Stimulated activated effector memory CD8-positive, alpha-beta T cell treated with anti-CD3 and anti-CD28 coated beads, Interleukin-12 subunit alpha, Interleukin-12 subunit beta, amount 100 ng/mL, for 72 hours (primary cell): ENCODE data around the gene SIGLEC11.

Experiments
- ATAC-seq: fragments of 150-1000 bp; cut with Tn5 transposase; 2 replicates; pipeline ENCODE4 v1.10.0; 2021
- DNase-seq, 2 donors: peaks; one replicate each; pipeline ENCODE4 v3.0.0; 2021 to 2022; ENCODE audit warnings: low spot score in 2 of 2
- H3K27ac Mint-ChIP-seq: one replicate; pipeline ENCODE4 v1.8.0; 2022; ENCODE audit warnings: mild to moderate bottlenecking, mixed read lengths
- H3K36me3 Mint-ChIP-seq: one replicate; pipeline ENCODE4 v1.8.0; 2022; ENCODE audit warnings: mild to moderate bottlenecking, mixed read lengths
- H3K4me1 Mint-ChIP-seq: one replicate; pipeline ENCODE4 v1.8.0; 2022; ENCODE audit warnings: mixed read lengths
- H3K4me3 Mint-ChIP-seq: one replicate; pipeline ENCODE4 v1.8.0; 2022; ENCODE audit warnings: mild to moderate bottlenecking, mixed read lengths
- H3K9me3 Mint-ChIP-seq: one replicate; pipeline ENCODE4 v1.8.0; 2022; ENCODE audit warnings: mixed read lengths

Gene SIGLEC11

DNA sequence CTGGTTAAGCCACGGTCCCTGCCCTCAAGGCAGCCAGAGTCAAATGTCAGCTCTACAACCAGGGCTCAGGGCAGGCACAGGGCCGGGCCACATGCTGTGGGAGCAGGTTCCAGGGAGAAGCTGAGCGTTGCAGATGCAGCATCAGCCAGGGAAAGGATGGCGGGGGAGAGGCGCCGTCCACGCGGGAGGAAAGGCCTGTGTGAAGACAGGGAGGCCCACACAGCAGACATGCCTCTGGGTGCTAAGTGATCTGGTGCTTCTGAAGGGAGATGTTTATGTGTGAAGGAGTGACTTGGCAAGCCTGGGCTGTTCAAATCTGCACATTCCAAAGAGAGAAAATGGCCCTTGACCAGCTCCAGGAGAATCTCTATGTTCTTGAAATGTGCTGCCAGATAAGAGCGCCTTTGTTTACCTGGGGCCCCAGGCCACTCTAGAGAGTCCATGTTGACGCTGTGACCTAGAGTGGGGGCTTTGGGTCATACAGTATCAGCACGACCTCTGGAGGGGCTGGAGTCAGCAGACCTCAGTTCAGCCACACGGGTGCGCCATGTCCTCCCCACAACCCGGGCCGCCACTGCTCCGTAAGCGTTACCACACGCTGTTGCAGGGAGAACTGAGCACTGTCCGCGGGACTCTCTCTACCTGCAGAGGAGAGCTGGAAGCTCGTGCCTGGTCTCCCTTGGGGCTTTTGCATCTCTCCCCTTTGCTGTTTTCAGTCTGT, 47.8 kb downstream of the SIGLEC11 start:
- DNase-seq (no peak), ATAC-seq (no peak)
- Mint-ChIP-seq H3K4me3 (peak overlapping the region; percentile 65), H3K4me1 (peaks cover 71% of the 10 kb centered on the region), H3K9me3 (no peaks in the 10 kb centered on the region), H3K27ac (peak overlapping the region; percentile 88), H3K36me3 (peaks cover 99% of the 10 kb centered on the region)

GRCh38 chr19:49911381-49912145, 49.4 kb downstream of the SIGLEC11 start:
- Mint-ChIP-seq H3K27ac (peak overlapping the region; percentile 88), H3K4me1 (peaks cover 78% of the 10 kb centered on the region), H3K9me3 (no peaks in the 10 kb centered on the region), H3K4me3 (peak overlapping the region; percentile 65), H3K36me3 (peaks cover 99% of the 10 kb centered on the region)
- DNase-seq (peak in 1 of 2 donors; percentile 66), ATAC-seq (peak; percentile 84)

GRCh38 chr19:49910179-49910578, 50.8 kb downstream of the SIGLEC11 start:
- Mint-ChIP-seq H3K4me3 (no peak overlapping the region), H3K9me3 (no peaks in the 10 kb centered on the region), H3K4me1 (peaks cover 82% of the 10 kb centered on the region), H3K36me3 (peaks cover 99% of the 10 kb centered on the region), H3K27ac (peak overlapping the region; percentile 88)
- DNase-seq (no peak), ATAC-seq (no peak)

DNA sequence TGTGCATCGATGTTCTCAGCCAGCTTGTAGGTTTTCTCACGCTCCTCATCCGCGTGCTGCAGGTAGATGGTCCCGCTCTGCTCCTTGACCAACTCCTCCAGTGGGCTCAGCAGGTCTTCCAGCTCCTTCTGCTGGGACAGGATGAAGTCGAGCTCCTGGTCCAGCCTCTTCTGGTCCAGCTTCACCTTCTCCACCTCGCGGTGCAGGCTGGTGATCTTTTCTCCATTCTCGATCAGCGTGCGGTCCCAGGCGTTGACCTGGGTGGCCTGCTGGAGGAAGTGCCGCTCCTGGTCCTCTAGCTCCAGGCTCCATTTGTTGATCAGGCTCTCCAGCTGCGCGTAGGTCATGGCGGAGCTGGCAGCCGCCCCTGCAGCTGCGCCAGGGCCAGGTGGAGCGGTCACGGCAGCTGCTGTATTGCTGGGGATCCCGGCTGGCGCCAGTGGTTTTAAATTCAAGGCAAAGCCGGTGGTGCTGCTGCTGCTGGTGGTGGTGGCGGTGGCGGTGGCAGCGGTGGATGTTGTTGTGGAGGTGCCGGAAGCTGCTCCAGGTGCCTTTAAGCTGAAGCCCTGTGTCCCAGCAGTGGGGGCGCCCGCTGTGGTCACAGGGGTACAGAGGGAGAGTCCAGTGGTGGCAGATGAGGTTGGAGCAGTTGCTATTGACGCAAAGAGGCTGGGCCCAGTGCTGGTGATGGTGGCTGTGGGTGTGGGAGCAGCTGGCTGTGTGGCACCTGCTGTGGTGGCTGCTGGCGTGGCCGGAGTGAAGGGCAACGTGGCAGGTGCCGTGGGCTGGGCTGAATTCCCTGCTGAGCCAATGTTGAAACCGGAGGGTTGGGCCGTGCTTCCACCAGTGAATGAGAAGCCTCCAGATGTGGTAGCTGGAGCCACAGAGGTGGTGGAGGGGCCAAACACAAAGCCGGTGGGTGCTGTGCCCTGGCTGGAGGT, 52.2 kb downstream of the SIGLEC11 start:
- peaks cover 70% of the 10 kb centered on the region for H3K4me1 Mint-ChIP-seq
- no peak overlapping the region for H3K4me3 Mint-ChIP-seq
- ATAC-seq (no peak), DNase-seq (no peak)
- H3K9me3 Mint-ChIP-seq, result no peaks in the 10 kb centered on the region
- peak overlapping the region; percentile 88 for H3K27ac Mint-ChIP-seq
- H3K36me3 Mint-ChIP-seq, result peaks cover 85% of the 10 kb centered on the region

DNA sequence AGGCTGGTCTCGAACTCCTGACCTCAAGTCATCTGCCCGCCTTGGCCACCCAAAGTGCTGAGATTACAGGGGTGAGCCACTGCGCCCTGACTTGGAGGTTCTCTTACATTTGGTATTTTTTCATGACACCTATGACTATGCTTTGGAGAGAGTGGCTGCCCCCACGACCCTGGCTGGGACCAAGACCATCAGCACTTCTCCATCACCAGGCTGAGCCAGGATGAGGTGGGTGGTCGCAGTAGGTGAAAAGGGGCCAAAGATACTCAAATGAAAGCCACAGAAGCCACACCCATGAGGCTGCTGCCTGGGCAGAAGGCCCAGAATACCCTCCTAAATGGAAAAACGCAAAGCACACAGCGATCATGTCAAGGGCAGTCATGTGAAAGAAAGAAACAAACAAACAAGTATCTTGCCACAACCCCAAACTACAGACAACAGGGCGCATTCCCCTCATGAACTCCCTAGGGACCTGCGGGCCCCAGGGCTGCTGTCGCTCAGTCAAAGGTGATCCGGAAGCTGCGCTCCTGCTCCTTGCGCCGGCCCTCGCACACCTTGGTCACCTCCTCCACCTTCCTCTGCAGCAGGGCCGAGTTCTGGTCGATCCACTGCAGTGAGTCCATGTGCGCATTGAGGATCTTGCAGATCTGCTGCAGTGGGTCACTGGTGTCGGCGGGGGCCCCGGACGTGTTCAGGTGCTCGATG, 53.1 kb downstream of the SIGLEC11 start:
- H3K36me3 Mint-ChIP-seq, result peaks cover 76% of the 10 kb centered on the region
- ATAC-seq, result no peak
- peaks cover 68% of the 10 kb centered on the region for H3K4me1 Mint-ChIP-seq
- no peak for DNase-seq
- peak overlapping the region; percentile 88 for H3K27ac Mint-ChIP-seq
- H3K4me3 Mint-ChIP-seq, result no peak overlapping the region
- no peaks in the 10 kb centered on the region for H3K9me3 Mint-ChIP-seq

- ATAC-seq, result no peak
- H3K4me3 Mint-ChIP-seq, result no peak overlapping the region
- peaks cover 62% of the 10 kb centered on the region for H3K4me1 Mint-ChIP-seq
- peaks cover 67% of the 10 kb centered on the region for H3K36me3 Mint-ChIP-seq
- no peak for DNase-seq
- H3K9me3 Mint-ChIP-seq, result no peaks in the 10 kb centered on the region
- peak overlapping the region; percentile 88 for H3K27ac Mint-ChIP-seq
Measured at GRCh38 chr19:49906879-49907564, 54.0 kb downstream of the SIGLEC11 start.

DNA sequence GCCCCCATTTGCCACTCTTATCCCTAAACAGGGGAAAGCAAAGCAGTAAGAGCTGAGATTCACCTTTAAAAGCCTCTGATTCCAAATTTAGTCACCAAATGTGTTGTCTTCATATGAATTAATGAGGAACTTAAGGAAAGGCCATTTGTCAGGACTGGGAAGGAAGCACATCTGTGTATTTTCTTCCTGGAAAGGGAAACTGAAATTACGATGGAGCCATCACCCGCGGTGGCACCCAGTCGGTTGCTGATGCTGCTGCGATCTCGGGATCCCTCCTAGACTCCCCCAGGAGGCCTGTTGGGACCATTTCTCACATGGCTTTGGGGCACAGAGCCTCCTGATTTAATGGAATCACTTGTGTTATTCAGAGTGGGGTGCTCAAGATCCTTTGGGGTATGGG, 56.8 kb downstream of the SIGLEC11 start:
- ATAC-seq (no peak), DNase-seq (no peak)
- H3K4me3 Mint-ChIP-seq, result no peak overlapping the region
- no peaks in the 10 kb centered on the region for H3K9me3 Mint-ChIP-seq
- H3K27ac Mint-ChIP-seq, result no peak overlapping the region
- peaks cover 50% of the 10 kb centered on the region for H3K4me1 Mint-ChIP-seq
- peaks cover 45% of the 10 kb centered on the region for H3K36me3 Mint-ChIP-seq
